GM21515 (cell line): ENCODE results near the gene POU6F2.
A peak's percentile ranks its signal among the peaks of the same experiment; 100 is the strongest.
"Not testable (repeated sequence)": the region's sequence is repeated elsewhere in the genome, so short reads cannot be mapped to it uniquely, and the experiment has no call there.

ENCODE experiments used
- ATAC-seq: cut with Tn5 transposase; IDR thresholded peaks from one replicate; pipeline ENCODE4 v1.9.1; 2021; ENCODE audit not compliant: unreplicated experiment

Gene POU6F2, protein sequence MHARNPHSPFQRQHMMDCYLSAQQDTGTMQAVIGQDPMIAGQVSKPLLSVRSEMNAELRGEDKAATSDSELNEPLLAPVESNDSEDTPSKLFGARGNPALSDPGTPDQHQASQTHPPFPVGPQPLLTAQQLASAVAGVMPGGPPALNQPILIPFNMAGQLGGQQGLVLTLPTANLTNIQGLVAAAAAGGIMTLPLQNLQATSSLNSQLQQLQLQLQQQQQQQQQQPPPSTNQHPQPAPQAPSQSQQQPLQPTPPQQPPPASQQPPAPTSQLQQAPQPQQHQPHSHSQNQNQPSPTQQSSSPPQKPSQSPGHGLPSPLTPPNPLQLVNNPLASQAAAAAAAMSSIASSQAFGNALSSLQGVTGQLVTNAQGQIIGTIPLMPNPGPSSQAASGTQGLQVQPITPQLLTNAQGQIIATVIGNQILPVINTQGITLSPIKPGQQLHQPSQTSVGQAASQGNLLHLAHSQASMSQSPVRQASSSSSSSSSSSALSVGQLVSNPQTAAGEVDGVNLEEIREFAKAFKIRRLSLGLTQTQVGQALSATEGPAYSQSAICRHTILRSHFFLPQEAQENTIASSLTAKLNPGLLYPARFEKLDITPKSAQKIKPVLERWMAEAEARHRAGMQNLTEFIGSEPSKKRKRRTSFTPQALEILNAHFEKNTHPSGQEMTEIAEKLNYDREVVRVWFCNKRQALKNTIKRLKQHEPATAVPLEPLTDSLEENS

GRCh38 chr7:38977685-38978084 is at the start of gene POU6F2:
Gene POU6F2, plus strand, starts transcription at chr7:38977909. Its CDS starts 45 bp downstream, at chr7:38977954.
- no peak for ATAC-seq

DNA sequence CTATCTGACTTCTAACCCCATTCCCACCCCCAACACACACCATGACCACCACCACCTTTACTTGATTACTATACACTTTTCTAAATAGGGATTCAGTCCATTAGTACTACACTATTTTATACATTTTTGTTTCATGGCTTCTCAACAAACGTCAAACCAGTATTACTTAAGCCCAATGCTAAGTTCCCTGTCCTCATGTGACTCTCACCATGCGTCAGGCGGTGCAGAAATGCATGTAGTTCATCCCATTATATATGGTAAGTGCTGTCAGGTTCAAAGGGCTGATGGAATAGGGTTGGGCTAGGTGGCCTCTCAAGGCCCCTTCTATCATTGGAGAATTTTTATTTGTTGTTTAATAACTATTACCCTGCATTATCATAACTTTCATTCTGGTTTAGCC is 49.2 kb upstream of the POU6F2 start:
- no peak for ATAC-seq

GRCh38 chr7:38929460-38930171 is 48.1 kb upstream of the POU6F2 start:
- ATAC-seq: no peak

- ATAC-seq: peak; percentile 93
Observed at GRCh38 chr7:38932509-38933168, 45.1 kb upstream of the POU6F2 start.

DNA sequence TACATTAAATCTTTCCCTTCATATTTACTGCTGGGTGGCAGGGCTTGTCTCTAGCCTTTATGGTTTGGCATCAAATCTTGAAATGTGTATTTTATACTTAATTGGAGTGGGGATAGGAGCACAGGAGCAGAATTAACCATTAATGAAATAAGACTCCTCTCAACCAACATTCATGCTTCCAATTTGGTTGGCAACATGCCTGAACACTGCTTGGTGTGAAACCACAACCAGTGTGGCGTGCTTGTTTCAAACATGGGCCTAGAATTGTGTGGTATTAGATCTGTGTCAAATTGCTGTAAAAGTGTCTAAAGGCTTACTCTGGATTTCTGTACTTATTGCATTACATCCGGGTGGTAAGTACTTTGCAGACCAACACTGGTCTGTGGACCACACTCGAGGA is 43.7 kb upstream of the POU6F2 start:
- ATAC-seq: no peak

GRCh38 chr7:38934536-38934935 is 43.2 kb upstream of the POU6F2 start:
- ATAC-seq: no peak

GRCh38 chr7:38936641-38937040 is 41.1 kb upstream of the POU6F2 start:
- ATAC-seq: no peak

DNA sequence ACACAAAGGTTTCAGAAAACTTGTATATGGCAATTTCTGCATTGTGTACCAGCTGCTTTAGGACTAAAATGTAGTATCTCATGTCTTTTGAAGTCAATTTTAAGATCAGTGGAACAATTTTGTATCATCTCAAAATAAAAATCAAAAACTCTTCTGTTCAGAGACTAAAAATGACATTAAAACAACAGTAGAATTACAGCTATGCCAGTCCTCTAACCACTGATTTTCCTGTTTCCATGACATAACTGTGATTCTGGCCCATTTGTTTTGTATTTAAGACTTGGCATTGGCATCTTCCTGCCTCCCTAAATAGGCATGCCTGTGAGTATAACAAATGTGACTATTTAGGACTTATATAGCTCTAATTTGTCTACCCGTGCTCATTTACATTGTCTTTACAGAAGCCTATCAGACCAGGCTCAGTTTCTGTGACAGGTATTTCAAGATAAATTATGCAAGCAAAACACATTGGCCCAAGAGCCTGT is 39.7 kb upstream of the POU6F2 start:
- no peak for ATAC-seq

DNA sequence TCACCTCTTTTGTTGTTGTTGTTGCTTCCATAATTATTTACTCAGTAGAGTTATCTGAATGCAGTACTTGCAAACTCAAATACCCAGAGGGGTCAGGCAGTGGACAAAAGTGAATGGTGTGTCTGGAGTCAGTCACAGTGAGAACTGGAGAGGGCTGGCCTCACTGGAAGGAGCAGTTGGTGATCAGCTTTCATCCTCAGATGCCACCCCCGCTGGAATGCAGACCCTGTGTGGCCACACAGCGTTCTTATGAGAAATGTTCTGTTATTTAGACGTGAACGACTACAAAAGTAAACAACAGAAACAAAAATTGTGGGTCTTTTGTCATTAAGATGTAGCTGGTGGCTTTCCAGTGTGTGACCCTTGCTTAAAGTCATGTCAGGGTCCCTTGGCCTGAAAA is 39.1 kb upstream of the POU6F2 start:
- ATAC-seq: no peak

GRCh38 chr7:38940774-38941173 is 36.9 kb upstream of the POU6F2 start:
- no peak for ATAC-seq

DNA sequence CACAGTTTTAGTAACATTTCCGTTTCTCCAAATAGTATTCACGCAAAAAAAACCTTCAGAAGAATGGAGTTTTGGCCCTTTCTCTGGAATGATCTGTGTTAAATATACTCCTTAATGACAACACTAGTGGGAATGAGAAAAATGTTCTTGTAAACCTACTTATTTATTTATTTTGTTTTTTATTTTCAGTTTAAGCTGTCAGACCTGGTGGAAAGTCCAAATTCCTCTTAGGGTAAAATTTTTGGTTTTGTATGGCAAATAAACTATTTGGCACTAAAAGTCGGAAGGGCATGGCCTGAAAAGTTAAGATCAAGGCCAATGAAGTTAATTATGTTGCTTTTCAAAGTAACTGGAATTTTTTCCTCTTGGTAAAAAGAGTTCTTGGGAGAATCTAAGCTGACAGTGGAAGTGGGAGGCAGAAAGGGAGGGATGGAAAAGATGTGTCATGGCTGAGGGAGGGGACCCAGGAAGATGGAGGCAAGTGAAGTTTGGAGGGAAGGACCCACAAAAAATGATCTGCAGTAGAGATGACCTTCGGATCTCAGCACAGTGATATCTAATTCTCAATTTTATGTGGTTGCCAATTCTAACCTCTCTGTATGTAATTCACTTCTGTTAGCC is 35.2 kb upstream of the POU6F2 start:
- ATAC-seq: no peak

DNA sequence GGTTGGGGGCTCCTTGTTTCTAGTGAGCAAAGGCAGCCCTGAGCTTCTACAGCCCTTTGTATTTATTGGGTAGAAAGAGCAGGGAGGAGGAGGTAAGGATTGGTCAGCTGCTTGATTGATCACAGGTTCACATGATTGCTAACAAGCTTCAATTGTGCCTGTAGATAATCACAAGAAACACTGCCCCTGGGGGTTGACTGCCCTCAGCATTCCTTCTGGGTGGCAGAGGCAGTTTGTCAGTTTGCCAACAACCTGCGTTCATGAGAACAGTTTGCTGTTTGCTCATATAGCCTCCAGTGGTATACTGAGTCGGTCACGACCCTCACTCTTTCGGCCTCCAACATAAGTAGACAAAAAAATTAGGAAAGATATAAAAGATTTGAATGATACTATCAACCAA is 30.2 kb upstream of the POU6F2 start:
- not testable (repeated sequence) for ATAC-seq

DNA sequence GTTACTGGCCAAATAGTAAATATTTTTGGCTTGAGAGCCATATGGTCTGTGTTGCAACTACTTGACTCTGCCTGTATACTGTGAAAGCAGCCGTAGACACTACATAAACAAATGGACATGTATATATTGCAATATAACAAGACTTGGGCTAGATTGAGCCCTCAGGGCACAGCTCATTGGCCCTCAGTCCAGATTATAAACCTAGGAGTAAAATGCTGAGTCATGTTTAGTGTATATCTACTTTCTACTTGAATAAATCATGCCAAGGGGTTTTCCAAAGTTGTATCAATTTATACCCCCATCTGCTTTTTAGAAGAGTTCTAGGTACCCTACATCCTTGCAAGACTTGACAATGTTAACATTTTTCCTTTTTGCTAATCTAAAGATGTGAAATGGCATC is 27.4 kb upstream of the POU6F2 start:
- ATAC-seq: no peak

DNA sequence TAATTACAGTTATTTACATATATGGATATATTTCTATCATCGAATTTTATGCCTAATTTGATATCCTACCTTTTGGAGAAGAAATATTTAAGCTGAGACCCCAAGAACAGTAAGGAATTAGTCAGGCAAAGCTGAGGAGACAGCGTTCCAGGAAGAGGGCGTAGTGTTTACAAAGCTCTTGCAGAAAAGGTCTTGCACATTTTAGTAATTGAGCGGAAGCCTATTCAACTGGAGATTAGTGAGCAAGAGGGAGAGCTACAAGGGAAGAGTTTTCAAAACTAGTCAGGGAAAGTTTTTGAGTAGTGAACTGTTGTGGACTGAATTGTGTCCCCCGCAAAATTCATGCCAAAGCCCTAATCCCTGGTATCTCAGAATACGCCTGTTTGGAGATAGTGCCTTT is 26.5 kb upstream of the POU6F2 start:
- no peak for ATAC-seq

DNA sequence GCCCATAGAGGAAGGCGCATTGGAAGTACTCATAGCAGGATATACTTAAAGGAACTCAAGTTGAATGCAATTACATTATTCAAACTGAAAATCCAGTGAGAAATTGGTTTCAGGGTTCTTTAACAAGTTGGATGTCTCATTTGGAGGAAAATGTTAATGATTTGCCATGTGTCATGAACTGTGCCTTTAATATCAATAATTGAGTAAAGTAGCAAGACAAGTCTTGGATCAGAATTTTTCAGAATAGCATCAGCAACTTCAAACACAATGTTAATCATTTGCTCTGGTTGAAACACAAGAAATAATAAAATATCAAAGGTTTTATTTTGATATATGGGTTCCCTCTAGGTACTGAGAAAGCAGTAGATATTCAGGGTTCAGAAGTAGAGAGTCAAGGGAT is 24.5 kb upstream of the POU6F2 start:
- ATAC-seq: no peak

DNA sequence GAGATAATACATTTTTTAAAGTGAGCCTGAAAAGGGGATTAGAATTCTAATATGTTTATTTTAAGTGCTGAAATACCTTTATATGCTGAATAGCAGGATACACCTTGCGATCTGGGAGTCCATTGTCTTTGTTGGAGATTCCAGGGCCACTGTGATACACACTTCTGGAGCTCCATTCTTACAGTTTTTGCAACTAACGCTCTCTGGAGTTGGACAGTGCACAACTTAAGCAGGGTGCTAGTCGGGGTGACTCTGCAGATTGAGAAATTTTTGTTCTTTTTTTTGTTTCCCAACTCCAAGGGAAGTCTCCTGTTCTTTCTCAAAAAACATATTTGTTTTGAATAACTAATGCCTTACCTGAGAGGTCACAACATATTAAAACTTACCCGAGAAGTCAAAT is 23.7 kb upstream of the POU6F2 start:
- no peak for ATAC-seq

- no peak for ATAC-seq
Observed at GRCh38 chr7:38955892-38956291, 21.8 kb upstream of the POU6F2 start.

GRCh38 chr7:38962028-38962427 is 15.7 kb upstream of the POU6F2 start:
- ATAC-seq: no peak

DNA sequence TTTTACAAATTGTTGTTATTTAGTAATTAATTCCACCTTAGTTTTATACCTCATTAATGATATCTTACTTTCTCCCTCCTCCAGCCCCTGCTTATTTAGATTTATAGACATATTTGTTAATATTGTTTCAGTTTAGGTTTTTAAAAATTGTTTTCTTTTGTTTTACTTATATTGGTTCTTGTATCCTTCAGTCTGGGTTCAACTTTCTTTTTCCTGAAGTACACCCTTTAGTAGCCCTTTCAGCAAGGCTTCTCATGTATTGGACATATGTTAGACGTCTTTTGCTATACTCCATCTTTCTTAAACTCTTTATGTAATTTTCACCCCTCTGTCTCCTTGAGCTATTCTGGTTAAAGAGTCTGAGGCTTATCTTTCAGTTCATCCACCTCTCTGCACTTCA is 12.8 kb upstream of the POU6F2 start:
- ATAC-seq: no peak

DNA sequence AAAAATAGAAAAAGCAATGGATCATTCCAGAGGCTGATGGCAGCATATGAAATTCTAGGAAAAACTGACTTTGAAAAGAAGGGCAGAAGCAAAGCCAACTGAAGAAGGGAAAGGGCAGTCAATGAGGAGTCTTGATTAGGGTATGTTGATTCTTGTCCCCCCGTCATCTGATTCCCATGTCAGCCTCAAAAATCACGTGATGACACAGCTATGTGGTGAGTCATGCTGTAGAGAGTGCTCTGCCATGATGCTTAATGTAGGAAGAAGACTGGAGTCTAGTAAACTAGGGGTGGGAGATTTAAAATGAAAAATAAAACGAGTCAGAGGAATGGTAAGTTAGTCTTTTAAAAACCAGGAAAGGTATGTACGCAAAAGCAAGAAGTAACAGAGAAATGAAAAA is 3.9 kb upstream of the POU6F2 start:
- ATAC-seq: no peak

GRCh38 chr7:38975944-38976392 is 1.7 kb upstream of the POU6F2 start:
- ATAC-seq: no peak
